GM18868 (cell line): Measurements from ENCODE around the gene DIPK1B.

Experiments used
- ATAC-seq: cut with Tn5 transposase; IDR thresholded peaks from one replicate; pipeline ENCODE4 v1.9.1; 2021; ENCODE audit warnings: mild to moderate bottlenecking, moderate library complexity; ENCODE audit not compliant: unreplicated experiment

The DIPK1B gene

DNA sequence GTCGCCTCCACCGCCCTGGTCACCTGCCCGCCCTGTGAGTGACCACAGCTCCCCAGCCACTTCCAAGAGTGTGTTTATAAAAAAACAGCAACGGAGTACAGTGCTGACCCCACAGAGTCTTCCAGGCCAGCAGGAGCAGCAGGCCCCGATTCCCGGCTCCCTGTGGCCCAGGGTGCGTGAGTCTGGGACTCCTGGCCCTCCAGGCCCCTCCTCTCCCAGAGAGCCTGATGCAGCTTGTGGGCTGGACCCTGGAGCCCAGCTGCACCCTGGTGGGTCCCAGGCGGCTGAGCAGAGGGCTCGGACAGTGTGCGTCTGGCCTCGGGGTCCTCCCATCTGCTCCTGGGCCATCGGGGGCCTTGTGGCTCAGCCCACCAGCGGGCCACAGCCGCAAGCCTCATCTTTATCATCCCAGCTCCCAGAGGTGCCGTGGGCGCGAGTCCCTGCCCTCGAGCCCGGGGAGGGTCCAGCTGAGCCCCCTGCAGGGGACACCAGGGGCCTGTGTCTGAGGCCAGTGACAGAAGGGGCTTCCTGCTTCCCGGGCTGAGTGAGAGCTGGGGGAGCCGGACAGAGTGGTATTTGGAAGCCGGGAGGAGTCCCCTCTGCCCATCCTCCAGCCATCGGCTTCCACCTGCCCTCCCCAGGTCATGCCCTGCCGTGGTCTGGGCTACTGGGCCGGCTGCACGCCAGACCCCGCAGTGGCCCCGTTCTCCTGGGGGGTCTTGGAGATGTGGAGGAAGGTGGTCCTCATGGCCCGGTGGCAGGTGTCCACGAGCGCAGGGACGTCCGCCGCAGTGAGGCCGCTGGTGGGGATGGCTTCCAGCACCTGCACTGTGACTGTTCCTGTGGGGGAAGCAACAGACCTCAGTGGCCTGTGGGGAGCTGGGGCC is 39.0 kb upstream of the DIPK1B start:
- ATAC-seq, result no peak

DNA sequence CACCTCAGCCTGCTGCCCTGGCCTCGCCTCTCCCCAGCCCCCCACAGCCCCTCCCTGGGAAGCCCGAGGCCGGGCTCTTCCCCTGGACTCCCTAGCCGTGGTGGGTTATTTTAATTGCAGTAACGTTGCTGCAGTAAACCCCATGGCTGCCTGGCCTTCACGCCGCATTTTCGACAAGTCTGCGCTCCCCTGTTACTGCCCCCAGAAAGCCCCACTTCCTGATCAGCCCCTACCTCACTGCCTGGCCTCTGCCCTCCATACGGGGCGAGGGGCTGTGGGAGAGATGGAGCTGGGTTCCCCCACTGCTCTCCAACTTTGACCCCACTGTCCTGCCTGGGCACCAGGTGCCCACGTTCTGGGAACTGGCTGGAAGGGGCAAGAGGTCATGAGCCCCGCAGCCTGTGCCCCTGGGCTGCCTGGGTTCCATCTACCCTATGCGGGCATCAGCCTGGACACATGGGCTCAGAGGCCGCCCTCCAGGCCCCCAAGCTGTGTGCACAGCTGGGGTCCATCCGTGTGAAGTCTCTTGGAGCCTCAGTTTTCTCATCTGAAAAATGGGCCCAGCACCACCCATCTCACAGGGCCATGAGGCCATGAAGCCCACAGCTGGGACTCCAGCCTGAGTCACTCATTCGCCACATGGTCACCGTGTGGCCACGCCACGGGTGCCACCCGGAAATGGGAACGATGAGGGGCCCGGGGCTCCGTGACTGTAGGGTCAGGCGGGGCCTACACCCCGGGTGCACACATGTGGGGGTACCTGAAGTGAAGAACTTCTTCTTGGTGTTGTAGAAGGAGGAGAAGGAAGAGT is 38.2 kb upstream of the DIPK1B start:
- no peak for ATAC-seq

DNA sequence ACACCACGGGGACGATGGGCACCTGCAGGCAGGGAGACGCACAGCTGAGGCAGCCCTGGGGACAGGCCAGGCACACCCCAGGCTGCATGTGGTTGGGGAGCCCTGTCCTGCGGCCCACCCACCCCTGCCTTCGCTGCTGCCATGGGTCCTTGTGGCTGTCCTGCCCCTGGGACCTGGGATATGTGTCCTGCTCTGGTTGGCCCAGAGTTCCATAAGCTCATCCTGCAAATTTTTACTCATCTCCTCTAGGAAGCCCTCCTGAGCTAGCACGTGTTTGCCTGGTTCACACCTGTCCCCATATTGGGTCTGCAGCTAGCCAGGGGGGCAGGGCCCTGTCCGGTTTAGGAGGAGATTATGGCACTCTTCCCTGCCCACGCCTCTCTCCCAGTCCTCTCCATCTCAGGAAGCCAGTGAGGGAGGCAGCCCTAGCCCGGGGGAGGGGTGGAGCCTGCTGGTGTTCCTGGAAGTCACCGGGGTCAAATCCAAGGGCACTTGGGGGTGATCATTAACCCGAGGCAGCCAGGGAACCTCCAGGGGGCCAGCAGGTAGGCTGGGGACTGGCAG is 37.5 kb upstream of the DIPK1B start:
- ATAC-seq, result no peak

DNA sequence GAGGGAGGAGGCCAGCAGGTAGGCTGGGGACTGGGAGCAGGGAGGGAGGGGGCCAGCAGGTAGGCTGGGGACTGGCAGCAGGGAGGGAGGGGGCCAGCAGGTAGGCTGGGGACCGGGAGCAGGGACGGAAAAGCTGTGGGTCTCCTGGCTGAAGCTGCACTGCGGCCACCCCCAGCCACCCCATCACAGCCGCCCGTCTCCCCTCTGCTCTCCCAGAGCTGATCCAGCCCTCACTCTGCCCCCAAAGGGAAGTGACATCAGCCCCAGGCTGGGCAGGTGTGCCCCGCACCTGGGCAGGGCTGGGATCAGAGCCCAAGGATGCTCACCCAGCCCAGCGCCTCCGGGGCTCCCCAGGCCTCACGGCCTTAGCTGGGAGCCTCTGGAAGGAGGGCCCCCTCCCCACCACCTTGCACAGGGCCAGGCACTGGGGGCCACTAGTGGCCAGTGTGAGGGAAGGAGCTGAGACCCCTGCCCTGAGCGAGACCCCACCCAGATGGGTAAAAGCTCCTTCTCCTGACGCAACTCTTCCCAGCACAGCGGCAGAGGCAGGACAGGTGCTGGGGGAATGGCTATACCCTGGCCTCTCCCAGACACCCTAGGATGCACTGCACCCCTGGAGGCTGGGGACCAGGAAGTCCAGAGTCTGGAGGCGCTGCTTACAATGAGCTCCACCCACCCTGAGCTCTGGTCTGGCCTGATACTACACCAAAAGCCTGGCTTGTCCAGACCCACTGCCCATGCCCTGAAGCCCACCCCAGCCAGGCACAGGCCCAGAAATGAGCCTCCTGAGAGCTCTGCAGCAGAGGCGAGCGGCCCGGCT is 36.7 kb upstream of the DIPK1B start:
- ATAC-seq, result no peak

DNA sequence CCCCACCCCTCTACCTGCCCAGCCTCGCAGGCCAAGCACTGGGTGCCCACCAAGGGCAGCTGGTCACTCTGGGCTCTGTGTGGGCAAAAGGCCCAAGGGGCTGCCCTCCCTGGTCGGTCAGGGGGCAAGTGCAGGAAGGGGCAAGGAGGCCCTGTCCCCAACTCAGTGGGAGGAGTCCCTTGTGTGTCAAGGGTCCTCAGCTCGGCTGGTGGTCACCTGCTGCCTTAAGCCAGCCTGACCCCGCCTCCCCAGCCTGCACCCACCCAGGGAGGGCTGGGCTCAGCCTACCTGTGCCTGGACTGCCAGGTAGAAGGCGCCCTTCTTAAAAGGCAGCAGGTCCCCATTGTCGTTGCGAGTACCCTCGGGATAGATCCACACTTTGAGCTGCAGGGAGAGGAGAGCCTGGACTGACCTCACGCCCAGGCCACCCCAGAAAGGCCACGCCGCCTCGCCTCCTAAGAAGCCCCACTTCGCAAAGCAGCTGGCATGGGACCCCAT is 36.0 kb upstream of the DIPK1B start:
- no peak for ATAC-seq

DNA sequence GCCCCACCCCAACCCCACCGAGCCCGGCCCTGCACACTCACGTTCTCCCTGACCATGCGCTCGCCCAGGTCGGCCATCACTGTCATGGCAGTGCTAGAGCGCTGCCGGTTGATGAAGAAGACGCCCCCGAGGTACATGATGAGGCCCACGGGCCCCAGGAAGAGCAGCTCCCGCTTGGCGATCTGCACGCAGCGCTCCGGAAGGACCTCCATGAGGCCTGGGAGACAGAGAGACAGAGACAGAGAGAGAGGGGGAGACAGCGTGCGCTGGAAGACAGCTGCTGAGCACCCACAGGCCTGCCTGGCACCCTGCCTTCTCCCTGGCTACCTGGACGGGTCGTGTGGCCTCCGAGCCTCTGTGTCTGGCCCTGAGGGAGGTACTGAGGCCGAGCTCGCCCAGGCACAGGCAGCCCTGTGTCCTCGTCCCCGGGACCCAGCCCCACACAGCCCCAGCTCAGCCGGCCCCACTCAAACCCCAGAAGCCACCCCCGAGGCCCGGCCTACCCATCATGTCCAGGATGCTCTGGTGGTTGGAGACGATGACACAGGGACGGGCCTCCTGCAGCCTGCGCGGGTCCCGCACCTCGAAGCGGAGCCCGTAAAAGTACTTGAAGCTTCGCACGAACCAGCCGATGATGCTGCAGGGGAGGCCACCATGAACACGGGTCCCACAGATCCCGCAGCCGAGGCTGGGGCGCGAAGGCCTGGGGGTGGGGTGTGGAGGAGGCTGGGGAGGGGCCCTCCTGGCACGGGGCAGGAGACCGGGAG is 35.3 kb upstream of the DIPK1B start:
- no peak for ATAC-seq

DNA sequence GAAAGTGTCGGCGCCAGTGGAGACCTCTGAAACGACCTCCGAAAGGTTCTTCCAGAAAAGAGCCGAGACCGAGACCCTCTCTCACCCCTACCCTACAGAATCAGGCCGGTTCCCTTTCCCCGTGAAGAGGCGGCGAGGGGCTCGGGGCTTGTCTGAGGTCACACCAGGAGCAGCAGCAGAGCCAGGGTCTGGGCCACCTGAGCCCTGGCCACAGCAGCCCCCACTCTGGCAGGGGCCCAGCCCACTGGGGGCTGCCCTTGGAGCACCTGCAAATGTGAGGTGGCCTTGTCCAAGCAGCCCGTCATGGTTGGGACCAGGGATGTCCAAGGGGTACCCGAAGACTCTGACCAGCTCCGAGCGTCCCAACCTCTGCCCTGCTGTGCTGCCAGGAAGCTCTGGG is 34.3 kb upstream of the DIPK1B start:
- ATAC-seq, result no peak

DNA sequence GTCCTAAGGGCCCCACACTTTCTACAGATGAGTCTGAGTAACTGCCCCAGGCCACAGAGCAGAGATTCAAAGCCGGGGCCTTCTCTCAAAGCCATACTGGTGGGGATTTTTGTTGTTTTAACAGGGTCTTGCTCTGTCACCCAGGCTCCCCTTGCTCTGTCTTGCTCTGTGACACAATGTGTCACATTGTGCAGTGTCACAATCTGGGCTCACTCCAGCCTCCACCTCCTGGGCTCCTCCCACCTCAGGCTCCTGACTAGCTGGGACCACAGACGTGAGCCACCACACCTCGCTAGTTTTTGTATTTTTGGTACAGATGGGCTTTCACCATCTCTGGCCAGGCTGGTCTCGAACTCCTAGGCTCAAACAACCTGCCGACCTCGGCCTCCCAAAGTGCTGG is 33.7 kb upstream of the DIPK1B start:
- ATAC-seq, result no peak

DNA sequence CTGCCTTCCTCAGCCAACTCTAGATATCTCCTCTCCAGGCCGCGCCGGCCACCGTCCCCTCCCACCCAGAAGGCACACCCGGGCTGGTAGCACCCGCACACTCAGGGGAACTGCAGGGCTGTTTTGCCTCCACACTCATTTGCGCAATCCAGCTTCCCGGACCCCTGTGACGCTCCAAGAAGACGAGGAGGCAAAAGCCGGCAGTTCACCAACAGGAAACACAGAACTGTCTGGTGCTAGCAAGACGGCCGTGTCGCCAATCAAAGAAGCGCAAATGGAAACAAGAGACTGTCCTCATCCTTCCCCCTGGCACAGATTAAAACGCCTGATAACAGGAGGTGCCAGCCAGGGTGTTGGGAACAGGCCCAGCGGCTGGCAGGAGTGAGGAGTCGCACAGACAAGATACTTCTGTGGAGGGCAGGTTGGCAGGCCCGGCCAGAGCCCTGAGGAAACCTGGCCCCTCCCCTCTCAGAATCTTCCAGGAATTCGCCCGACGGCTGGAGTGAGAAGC is 32.9 kb upstream of the DIPK1B start:
- no peak for ATAC-seq

DNA sequence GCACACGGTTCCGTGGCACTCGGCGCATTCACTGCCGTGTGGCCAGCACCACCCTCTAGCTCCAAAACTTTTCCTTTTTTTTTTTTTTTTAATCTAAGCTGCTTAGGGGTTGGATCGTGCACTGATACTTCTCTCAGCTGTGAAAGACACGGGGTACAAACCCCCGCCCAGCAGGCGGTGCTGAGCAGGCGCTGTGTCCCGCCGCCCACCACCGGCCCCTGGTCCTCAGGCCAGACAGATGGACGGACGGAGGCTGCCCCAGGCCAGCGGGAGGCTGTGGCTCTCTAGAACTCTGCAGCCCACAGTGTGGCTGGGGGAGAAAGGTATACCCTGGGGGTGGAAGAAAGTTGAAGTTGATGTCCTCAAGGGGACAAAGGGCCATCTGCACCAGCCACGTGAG is 31.3 kb upstream of the DIPK1B start:
- no peak for ATAC-seq

DNA sequence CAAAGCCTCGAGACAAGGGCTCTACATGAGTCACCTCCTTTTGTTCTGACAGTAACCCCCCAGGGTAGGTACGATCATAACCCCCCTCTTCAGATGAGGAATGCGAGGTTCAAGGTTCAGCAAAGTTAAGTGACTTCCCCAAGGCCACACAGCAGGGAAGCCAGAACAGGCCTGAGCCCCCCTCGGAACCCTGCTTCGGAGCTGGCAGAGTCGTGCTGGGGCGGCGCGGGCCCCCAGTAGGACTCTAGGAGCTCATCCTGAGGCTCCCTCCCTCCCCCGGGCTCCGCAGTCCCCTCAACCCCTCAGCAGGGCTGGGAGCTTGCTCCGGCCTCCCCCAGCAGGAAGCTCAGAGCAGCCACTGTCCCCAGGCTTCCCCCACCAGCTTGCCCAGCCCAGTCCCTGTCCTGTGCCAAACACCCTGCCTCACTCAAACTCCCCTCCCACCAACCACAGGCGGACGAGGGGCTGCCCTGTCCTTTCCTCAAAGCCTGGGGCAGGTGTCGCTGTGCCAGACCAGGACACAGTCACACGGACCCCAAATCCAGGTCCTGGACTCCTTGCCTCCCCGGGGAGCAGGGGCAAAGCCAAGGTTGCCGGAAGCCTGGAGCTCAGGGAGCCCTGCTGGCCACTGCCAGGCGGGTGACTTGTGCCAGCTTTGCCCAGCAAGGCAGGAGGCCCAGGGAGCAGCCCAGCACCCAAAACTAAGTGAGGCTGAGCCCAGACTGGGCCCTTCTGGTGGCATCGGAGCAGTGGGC is 30.2 kb upstream of the DIPK1B start:
- no peak for ATAC-seq

DNA sequence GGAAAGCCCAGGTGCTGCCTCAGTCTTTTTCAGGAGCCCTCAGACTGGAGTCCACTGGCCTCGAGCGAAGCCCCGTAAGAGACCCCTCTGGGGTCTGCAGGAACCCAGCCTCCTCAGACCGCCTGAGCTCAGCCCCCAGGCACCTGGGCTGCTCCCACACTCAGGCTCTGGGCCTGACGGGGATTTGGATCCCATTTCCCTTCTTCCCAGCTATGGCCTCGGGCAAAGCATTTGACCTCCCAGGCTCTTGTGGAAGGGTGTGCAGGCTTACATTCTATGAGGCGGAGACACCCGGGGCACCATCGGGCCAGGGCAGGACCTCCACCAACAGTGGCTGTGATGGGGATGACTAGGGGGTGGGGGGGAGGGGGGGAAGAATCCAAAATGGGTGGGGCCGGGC is 29.7 kb upstream of the DIPK1B start:
- no peak for ATAC-seq

DNA sequence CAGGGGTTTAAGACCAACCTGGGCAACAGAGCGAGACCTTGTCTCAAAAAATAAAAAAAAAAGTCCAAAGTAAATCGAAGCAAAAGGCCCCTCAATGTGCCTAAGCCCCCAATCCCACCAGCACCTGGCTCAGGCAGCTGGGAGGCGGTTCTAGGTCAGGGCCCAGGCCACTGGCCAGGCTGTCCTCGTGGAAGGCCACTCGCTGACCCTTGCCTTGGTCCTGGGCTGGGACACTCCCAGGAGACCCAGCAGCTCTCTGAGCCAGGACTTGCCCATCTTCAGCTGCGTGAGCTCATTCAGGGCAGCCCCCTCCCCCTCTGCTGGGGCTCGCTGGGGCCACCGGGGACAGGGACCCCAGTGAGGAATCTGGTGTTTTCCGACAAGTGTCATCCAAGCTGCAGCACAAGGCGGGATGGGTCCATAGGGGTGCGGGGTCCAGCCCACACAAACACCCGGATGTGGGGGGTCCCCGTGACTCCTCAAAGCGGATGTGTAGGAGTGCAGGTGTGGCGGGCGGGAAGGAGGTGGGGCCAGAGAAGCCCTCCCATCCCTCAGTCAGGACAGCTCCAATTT is 29.1 kb upstream of the DIPK1B start:
- no peak for ATAC-seq

DNA sequence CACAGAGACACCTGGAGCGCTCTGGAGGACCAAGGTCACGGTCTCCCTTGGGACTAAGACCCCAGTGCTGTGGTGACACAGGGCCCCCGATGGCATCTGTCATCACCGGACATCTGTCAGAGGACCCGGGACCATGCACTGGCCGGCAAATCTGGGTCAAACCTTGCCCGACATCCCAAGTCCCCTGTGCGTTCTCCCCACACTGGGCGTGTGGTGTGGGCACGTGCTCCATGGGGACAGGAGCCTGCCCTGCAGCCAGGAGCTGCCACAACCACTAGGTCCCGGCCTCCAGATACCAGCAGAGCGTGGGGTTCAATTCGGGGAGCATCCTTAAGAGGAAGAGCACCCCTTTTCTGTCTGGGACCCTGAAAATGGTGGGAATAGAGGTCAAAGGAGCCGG is 28.6 kb upstream of the DIPK1B start:
- ATAC-seq, result no peak

DNA sequence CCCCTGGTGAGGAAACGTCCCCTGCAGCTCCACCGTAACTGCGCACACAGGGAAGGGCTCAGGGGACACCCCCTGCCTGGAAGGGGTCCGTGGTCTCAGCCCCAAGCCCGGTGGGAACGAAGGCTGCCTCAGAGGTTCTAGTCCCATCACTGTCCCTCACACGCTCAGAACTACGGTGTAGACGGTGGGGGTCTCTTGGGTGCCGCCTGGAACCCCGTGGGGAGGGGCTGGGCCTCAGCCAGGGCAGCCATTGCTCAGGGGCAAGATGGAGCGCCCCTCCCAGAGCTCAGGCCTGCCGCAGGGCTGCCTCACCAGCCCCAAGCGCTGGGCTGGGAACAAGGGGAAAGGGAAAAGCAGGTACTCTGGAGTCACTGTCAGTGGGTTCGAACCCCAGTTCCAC is 28.0 kb upstream of the DIPK1B start:
- no peak for ATAC-seq

DNA sequence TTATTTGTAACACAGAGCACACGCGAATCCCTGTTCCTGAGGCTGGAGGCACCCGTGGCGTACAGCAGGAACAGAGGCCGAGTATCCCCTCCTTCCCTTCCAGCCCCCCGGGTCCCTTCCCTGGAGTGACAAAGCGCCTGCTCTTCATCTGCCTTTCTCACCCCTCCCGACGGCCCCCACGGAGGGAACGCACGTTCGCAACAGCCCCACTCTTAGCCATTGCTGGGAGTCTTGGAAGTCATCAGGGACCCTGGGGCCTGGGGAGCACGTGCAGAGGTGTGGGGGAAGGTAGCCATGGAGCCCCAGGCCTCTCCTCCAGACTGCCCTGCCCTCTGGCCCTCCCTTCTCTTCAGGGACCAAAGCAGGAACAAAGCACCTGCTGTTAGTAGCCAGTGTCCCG is 27.6 kb upstream of the DIPK1B start:
- ATAC-seq, result no peak

DNA sequence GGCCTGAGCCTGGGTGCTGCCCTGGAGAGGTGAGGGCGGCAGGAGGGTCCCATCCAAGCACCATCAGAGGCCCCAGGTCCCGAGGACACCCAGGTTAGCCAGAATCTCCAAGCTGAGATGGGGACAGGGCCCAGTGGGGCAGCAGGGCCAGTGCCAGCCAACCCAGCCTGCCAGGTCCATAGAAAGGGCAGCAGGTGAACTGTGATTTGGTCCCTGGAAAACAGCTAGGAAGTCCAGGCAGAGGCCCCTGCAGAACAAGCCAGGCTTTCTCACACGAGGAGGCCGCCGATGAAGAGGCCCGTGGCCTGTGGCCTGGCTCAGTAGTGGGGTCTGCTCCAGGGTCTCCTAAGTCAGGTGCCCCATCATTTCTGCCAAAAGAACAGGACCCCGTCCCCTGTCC is 27.2 kb upstream of the DIPK1B start:
- no peak for ATAC-seq

DNA sequence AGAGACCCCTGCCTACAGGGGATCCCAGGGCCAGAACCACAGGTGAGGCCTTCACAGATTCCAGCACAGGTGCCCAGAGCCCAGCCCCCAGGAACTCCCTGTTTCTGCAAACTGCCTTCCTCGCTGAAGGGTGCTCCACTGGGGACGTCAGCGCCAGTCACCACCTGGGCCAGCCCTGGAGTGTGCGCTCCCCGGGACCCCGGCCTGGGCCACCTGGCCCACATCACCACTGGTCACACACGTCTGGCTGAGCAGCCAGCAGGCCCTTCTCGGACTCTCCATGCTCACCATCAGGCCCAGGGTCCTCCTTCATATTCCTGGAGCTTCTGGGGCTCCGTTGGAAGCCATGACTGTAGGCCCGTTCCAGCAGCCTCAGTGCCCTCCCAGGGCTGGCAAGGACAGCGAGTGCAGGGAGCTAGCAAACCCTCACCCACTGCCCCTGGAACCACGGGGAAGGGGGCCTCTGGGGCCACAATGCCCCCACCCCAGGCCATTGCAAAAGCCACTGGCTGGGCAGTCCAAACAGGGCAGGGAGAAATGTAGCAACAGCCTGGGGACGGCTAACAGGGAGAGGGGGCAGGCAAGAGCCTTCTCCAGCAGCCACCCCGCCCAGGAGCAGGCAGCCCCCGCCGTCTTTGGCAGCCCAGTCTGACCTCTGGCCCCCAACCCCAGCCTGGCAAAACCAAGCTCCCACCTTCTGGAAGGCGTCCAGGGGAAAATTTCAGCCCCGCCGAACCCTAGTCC is 26.4 kb upstream of the DIPK1B start:
- ATAC-seq, result no peak
